GM23248 (cell line): Measurements from ENCODE around the gene JMJD1C. TPM values are rescaled to one million over a fixed set of nuclear protein-coding genes. Genes with fewer than 3 reads are reported as not detected.
A peak's percentile ranks its signal among the peaks of the same experiment; 100 is the strongest.

Experiments used
- DNase-seq: peaks from one replicate; pipeline ENCODE4 v3.0.0-alpha.2; 2015
- H2AFZ ChIP-seq: fragments of 200-600 bp; sonication (generic); 2 replicates; pipeline ENCODE4 v1.6.1; 2016; ENCODE audit warnings: antibody characterized with exemption
- H3F3A ChIP-seq: fragments of 200-600 bp; sonication (generic); 2 replicates; pipeline ENCODE4 v1.6.1; 2016; ENCODE audit warnings: mild to moderate bottlenecking, antibody characterized with exemption, mixed run types; ENCODE audit not compliant: insufficient read depth
- H3K27ac ChIP-seq: fragments of 200-600 bp; sonication (generic); 2 replicates; pipeline ENCODE4 v1.5.1; 2016; ENCODE audit warnings: mild to moderate bottlenecking
- H3K27me3 ChIP-seq: fragments of 200-600 bp; sonication (generic); replicated peaks from 2 replicates; pipeline ENCODE4 v1.6.1; 2016; ENCODE audit warnings: mild to moderate bottlenecking; ENCODE audit not compliant: insufficient read depth
- H3K36me3 ChIP-seq: fragments of 200-600 bp; sonication (generic); 2 replicates; pipeline ENCODE4 v1.6.1; 2016; ENCODE audit warnings: low read depth, mild to moderate bottlenecking
- H3K4me1 ChIP-seq: fragments of 200-600 bp; sonication (generic); 2 replicates; pipeline ENCODE4 v1.6.1; 2016; ENCODE audit warnings: mild to moderate bottlenecking; ENCODE audit not compliant: insufficient read depth
- H3K4me2 ChIP-seq: fragments of 200-600 bp; sonication (generic); one replicate; pipeline ENCODE4 v1.6.1; 2016; ENCODE audit warnings: mild to moderate bottlenecking; ENCODE audit not compliant: unreplicated experiment
- H3K4me3 ChIP-seq: fragments of 200-600 bp; sonication (generic); 2 replicates; pipeline ENCODE4 v1.5.1; 2016; ENCODE audit warnings: mild to moderate bottlenecking
- H3K79me2 ChIP-seq: fragments of 200-600 bp; sonication (generic); 2 replicates; pipeline ENCODE4 v1.6.1; 2016; ENCODE audit warnings: mild to moderate bottlenecking; ENCODE audit not compliant: insufficient read depth
- H3K9ac ChIP-seq: fragments of 200-600 bp; sonication (generic); 2 replicates; pipeline ENCODE4 v1.6.1; 2016; ENCODE audit warnings: mild to moderate bottlenecking
- H3K9me2 ChIP-seq: fragments of 200-600 bp; sonication (generic); 2 replicates; pipeline ENCODE4 v1.6.1; 2016; ENCODE audit warnings: mixed run types, mild to moderate bottlenecking, moderate library complexity; ENCODE audit not compliant: insufficient read depth
- H3K9me3 ChIP-seq: fragments of 200-600 bp; sonication (generic); one replicate; pipeline ENCODE4 v1.6.1; 2017; ENCODE audit warnings: low read depth
- H4K20me1 ChIP-seq: fragments of 200-600 bp; sonication (generic); 2 replicates; pipeline ENCODE4 v1.6.0; 2016; ENCODE audit not compliant: insufficient read depth
- EZH2 ChIP-seq: fragments of 200-600 bp; sonication (generic); IDR thresholded peaks from 2 replicates; pipeline ENCODE4 v1.6.1; 2018; ENCODE audit warnings: antibody characterized with exemption, mild to moderate bottlenecking; ENCODE audit not compliant: insufficient read depth, poor library complexity, severe bottlenecking
- EZH2phosphoT487 ChIP-seq: fragments of 200-600 bp; sonication (generic); IDR thresholded peaks from 2 replicates; pipeline ENCODE4 v1.6.1; 2018; ENCODE audit warnings: antibody characterized with exemption, moderate library complexity, mild to moderate bottlenecking, low read depth; ENCODE audit not compliant: insufficient read depth
- WGBS, 2 experiments: methylation state at CpG; one replicate each; pipeline ENCODE4 v1.1.6; 2015 to 2017; ENCODE audit warnings: low lambda C conversion rate in 2 of 2, low coverage in 1 of 2; ENCODE audit errors: missing lambda C conversion rate in 2 of 2; 5-methylcytosine and 5-hydroxymethylcytosine counted together
- in situ Hi-C: fragments of 300-500 bp; cut with MboI; formaldehyde crosslinking; loops from 2 replicates; pipeline ENCODE4 v1.15.0; 2020
- polyA plus RNA-seq: library from polyadenylated mRNA; unstranded; fragments of >200 nt; fragmentation: Nextera tagmentation; extraction: Ambion mirVana; gene quantifications from 2 replicates; pipeline ENCODE4 v1.2.1, GENCODE V29; 2016
- total RNA-seq: library from RNA; depleted of rRNA; stranded (reverse); fragments of >200 nt; shearing (Covaris generic); gene quantifications from 2 replicates; pipeline ENCODE4 v1.2.3, GENCODE V29; 2014

JMJD1C gene
- total and polyA plus RNA-seq, 2 experiments from 2014 or later, result 34.6 to 74.3 TPM

GRCh38 chr10:63365976-63366765 lies 99.6 kb downstream of the JMJD1C start:
- Histone ChIP-seq H3K9me2 (no peaks in the 10 kb centered on the region), H3K27me3 (no peaks in the 10 kb centered on the region), H3K79me2 (peaks cover 96% of the 10 kb centered on the region), H3K27ac (peak overlapping the region; percentile 27; the same call in 1 of the 2 replicates), H3K4me3 (no peak overlapping the region), H3K9me3 (no peaks in the 10 kb centered on the region), H3F3A (peaks cover 17% of the 10 kb centered on the region; the same call in 1 of the 2 replicates), H3K9ac (no peak overlapping the region), H2AFZ (no peak overlapping the region), H4K20me1 (no peaks in the 10 kb centered on the region), H3K4me2 (peak overlapping the region; percentile 7), H3K36me3 (no peaks in the 10 kb centered on the region), H3K4me1 (peaks cover 16% of the 10 kb centered on the region)
- DNase-seq, result peak; percentile 66
- TF ChIP-seq EZH2 (no peak), EZH2phosphoT487 (no peak)
- 70 to 77% methylated on average over 2 of the region's 2 CpGs for WGBS, 2 experiments
- in situ Hi-C loops, result no loop called here

- H3K9me2 ChIP-seq, result no peaks in the 10 kb centered on the region
- TF ChIP-seq EZH2 (no peak), EZH2phosphoT487 (no peak)
- no peaks in the 10 kb centered on the region for H3K36me3 ChIP-seq
- no peak overlapping the region for H3K9ac ChIP-seq
- in situ Hi-C loops, result no loop called here
- H3K4me3 ChIP-seq, result no peak overlapping the region
- no peak for DNase-seq
- peaks cover 17% of the 10 kb centered on the region; the same call in 1 of the 2 replicates for H3F3A ChIP-seq
- H3K9me3 ChIP-seq, result no peaks in the 10 kb centered on the region
- H3K27me3 ChIP-seq, result no peaks in the 10 kb centered on the region
- 95 to 100% methylated on average over 2 of the region's 2 CpGs for WGBS, 2 experiments
- H3K4me2 ChIP-seq, result no peak overlapping the region
- H3K27ac ChIP-seq, result no peak overlapping the region
- H4K20me1 ChIP-seq, result no peaks in the 10 kb centered on the region
- peaks cover 96% of the 10 kb centered on the region for H3K79me2 ChIP-seq
- no peak overlapping the region for H2AFZ ChIP-seq
- H3K4me1 ChIP-seq, result peaks cover 16% of the 10 kb centered on the region
Measured at GRCh38 chr10:63364918-63365317, 100.9 kb downstream of the JMJD1C start.

GRCh38 chr10:63363951-63364350 lies 101.8 kb downstream of the JMJD1C start:
- H2AFZ ChIP-seq, result no peak overlapping the region
- no peaks in the 10 kb centered on the region for H4K20me1 ChIP-seq
- no peak overlapping the region for H3K27ac ChIP-seq
- TF ChIP-seq EZH2, result no peak
- TF ChIP-seq EZH2phosphoT487, result no peak
- H3K4me2 ChIP-seq, result no peak overlapping the region
- no peaks in the 10 kb centered on the region for H3K27me3 ChIP-seq
- no peak overlapping the region for H3K4me3 ChIP-seq
- in situ Hi-C loops, result no loop called here
- peaks cover 96% of the 10 kb centered on the region for H3K79me2 ChIP-seq
- peaks cover 21% of the 10 kb centered on the region for H3K4me1 ChIP-seq
- no peak for DNase-seq
- H3K9me3 ChIP-seq, result no peaks in the 10 kb centered on the region
- peaks cover 17% of the 10 kb centered on the region; the same call in 1 of the 2 replicates for H3F3A ChIP-seq
- no peak overlapping the region for H3K9ac ChIP-seq
- no peaks in the 10 kb centered on the region for H3K9me2 ChIP-seq
- no peaks in the 10 kb centered on the region for H3K36me3 ChIP-seq
- 98 to 100% methylated on average over 7 of the region's 7 CpGs for WGBS, 2 experiments

- Histone ChIP-seq H3K27me3 (no peaks in the 10 kb centered on the region), H4K20me1 (no peaks in the 10 kb centered on the region), H3K4me3 (no peak overlapping the region), H3F3A (no peaks in the 10 kb centered on the region; the same call in 1 of the 2 replicates), H3K9ac (no peak overlapping the region), H3K36me3 (no peaks in the 10 kb centered on the region), H3K9me2 (no peaks in the 10 kb centered on the region), H3K79me2 (peaks cover 100% of the 10 kb centered on the region), H3K4me1 (peaks cover 6% of the 10 kb centered on the region; the same call in 1 of the 2 replicates), H3K4me2 (no peak overlapping the region), H2AFZ (no peak overlapping the region), H3K9me3 (no peaks in the 10 kb centered on the region), H3K27ac (no peak overlapping the region)
- in situ Hi-C loops, result no loop called here
- WGBS, 2 experiments, result 68 to 74% methylated on average over 2 of the region's 2 CpGs
- no peak for TF ChIP-seq EZH2phosphoT487
- TF ChIP-seq EZH2, result no peak
- DNase-seq, result no peak
Measured at GRCh38 chr10:63355682-63356081, 110.1 kb downstream of the JMJD1C start.
